H1 (cell line): ENCODE results near the gene IL23A. TPM values are rescaled to one million over a fixed set of nuclear protein-coding genes. Genes with fewer than 3 reads are reported as not detected.

ENCODE experiments used
- CBX5 ChIP-seq: fragments of 300-800, 300-1000 bp; sonication (generic); IDR thresholded peaks from 2 replicates; pipeline ENCODE4 v1.7.1; 2016; ENCODE audit warnings: antibody characterized with exemption, low read length, low read depth
- CREB1 ChIP-seq: IDR thresholded peaks from 2 replicates; pipeline ENCODE4 v1.6.1; 2012; ENCODE audit warnings: inconsistent platforms
- EZH2 ChIP-seq: fragments of 200-600 bp; sonication (generic); IDR thresholded peaks from 2 replicates; pipeline ENCODE4 v1.7.1; 2012; ENCODE audit warnings: low read depth, mild to moderate bottlenecking, moderate library complexity, low read length, inconsistent platforms; ENCODE audit not compliant: severe bottlenecking
- FOSL1 ChIP-seq: IDR thresholded peaks from 2 replicates; pipeline ENCODE4 v1.6.1; 2011; ENCODE audit warnings: mild to moderate bottlenecking, low read depth, low read length, moderate library complexity; ENCODE audit not compliant: insufficient read depth
- JUND ChIP-seq: IDR thresholded peaks from 2 replicates; pipeline ENCODE4 v1.6.1; 2011; ENCODE audit warnings: mild to moderate bottlenecking, improper control_type of control experiment, low read length
- MAX ChIP-seq: IDR thresholded peaks from 2 replicates; pipeline ENCODE4 v1.6.1; 2012; ENCODE audit warnings: inconsistent platforms
- PHF8 ChIP-seq: fragments of 200-600 bp; sonication (generic); conservative IDR thresholded peaks from 2 replicates; pipeline ENCODE4 v1.7.1; 2012; ENCODE audit warnings: low read depth, mild to moderate bottlenecking, inconsistent platforms, low read length, moderate library complexity
- POLR2A ChIP-seq, 2 experiments: IDR thresholded peaks; 1 replicate in 1 of 2; 2 replicates in 1 of 2; pipeline ENCODE4 v1.6.1; 2011; ENCODE audit warnings: low read depth in 2 of 2, low read length in 2 of 2, mild to moderate bottlenecking in 2 of 2; ENCODE audit errors: control extremely low read depth in 1 of 2
- POLR2AphosphoS5 ChIP-seq: IDR thresholded peaks from 2 replicates; pipeline ENCODE4 v1.6.1; 2011; ENCODE audit warnings: low read depth, low read length
- RXRA ChIP-seq: IDR thresholded peaks from 2 replicates; pipeline ENCODE4 v1.6.1; 2011; ENCODE audit warnings: low read depth, mild to moderate bottlenecking, low read length, moderate library complexity; ENCODE audit not compliant: insufficient read depth
- SAP30 ChIP-seq: fragments of 300-600 bp; sonication (generic); IDR thresholded peaks from 2 replicates; pipeline ENCODE4 v1.7.1; 2012; ENCODE audit warnings: low read length, moderate library complexity, mild to moderate bottlenecking, inconsistent platforms; ENCODE audit not compliant: insufficient read depth, insufficient replicate concordance
- SIX5 ChIP-seq: IDR thresholded peaks from 2 replicates; pipeline ENCODE4 v1.6.1; 2011; ENCODE audit warnings: mild to moderate bottlenecking, low read depth, low read length
- SP2 ChIP-seq: IDR thresholded peaks from 2 replicates; pipeline ENCODE4 v1.6.1; 2012; ENCODE audit warnings: mild to moderate bottlenecking, low read length, inconsistent platforms
- SP4 ChIP-seq: IDR thresholded peaks from 2 replicates; pipeline ENCODE4 v1.6.1; 2012; ENCODE audit warnings: low read length, inconsistent platforms
- TAF7 ChIP-seq: optimal IDR thresholded peaks from 2 replicates; pipeline ENCODE3; 2011; ENCODE audit warnings: low read depth, mild to moderate bottlenecking, inconsistent platforms, low read length, moderate library complexity, borderline replicate concordance
- TBP ChIP-seq: IDR thresholded peaks from 2 replicates; pipeline ENCODE4 v1.6.1; 2011; ENCODE audit warnings: low read depth, low read length, improper control_type of control experiment
- TCF12 ChIP-seq: IDR thresholded peaks from 2 replicates; pipeline ENCODE4 v1.6.1; 2011; ENCODE audit warnings: low read depth, mild to moderate bottlenecking, low read length
- polyA plus RNA-seq, 7 experiments: library from polyadenylated mRNA; depleted of rRNA in 3 of 7; stranded (reverse) in 5 of 7; unstranded in 2 of 7; fragments of >200 nt in 5 of 7; fragments of 200-250 nt in 2 of 7; gene quantifications; 1 replicate in 5 of 7; 2 replicates in 1 of 7; 4 replicates in 1 of 7; pipeline versions ENCODE4 v1.2.1 to v1.2.3, GENCODE V29; 2011 to 2013; ENCODE audit warnings: missing spikeins in 2 of 7, mixed read lengths in 2 of 7
- total RNA-seq: library from RNA; stranded (reverse); fragmentation: NEBNext Ultra II Directional; extraction: Animal tissue kit (Norgen Biotek cat#: 25700); gene quantifications from 2 replicates; pipeline ENCODE4 v1.2.1, GENCODE V29; 2021
- TF ChIP-seq, protein P1 (sequence below), 3 experiments: IDR thresholded peaks; 1 replicate in 2 of 3; 2 replicates in 1 of 3; pipeline versions ENCODE4 v1.5.1 to v1.6.1; 2011; ENCODE audit warnings: low read length in 3 of 3, mild to moderate bottlenecking in 3 of 3, inconsistent platforms in 2 of 3, low read depth in 1 of 3, moderate library complexity in 1 of 3; ENCODE audit not compliant: insufficient read depth in 1 of 3; ENCODE audit errors: control extremely low read depth in 1 of 3
- TF ChIP-seq, protein P2 (sequence below): IDR thresholded peaks from 2 replicates; pipeline ENCODE4 v1.6.1; 2011; ENCODE audit warnings: low read depth, mild to moderate bottlenecking, low read length; ENCODE audit not compliant: insufficient read depth
- TF ChIP-seq, protein P3 (sequence below): IDR thresholded peaks from 2 replicates; pipeline ENCODE4 v1.6.1; 2011; ENCODE audit warnings: low read length, improper control_type of control experiment

IL23A gene
- total and polyA plus RNA-seq, 2 of the 8 experiments (the other 6 are each of a cell fraction or from before 2014, with no cell fraction given), result 2.3 to 3.6 TPM

DNA sequence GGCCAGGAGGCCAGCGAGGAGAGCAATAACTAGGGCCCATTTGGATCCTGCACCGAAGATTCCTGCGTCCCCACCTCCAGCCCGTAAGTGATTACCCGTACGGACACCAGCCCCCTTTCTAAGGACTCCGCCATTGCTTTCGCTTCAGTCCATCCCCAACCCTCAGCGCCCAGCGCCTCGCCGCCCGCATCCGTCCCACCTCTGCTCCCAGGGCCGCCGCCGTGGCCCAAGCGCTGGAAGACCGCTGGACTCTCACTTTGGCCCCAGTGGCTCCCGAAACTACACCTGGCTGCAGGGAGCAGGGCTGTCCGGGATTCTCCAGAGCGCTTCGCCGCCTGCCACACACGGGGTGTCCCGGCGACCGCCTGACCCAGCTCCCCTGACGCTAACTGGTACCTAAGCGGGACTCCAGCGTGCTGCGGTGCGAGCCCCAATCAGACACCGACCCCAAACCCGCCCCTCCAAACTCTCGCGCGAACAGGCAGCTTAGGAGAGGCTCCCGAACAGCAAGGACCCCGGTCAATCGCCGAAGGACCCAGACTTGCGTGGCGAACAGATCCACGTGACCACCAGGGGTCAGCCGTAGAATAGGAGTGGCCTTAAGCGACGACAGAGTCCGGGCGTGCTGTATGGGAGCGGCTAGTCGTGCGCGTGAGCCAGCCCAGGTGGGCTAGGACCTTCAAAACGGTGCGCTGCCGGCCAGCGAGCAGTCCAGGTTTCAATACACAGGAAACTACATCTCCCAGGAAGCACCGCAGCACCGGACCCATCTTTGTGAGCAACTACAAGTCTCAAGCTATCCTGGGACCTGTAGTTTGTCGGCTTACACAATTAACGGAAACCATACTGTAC lies 22.8 kb upstream of the IL23A start, which contains the start of gene CNPY2 (continued):
- TF ChIP-seq, protein P1, sequence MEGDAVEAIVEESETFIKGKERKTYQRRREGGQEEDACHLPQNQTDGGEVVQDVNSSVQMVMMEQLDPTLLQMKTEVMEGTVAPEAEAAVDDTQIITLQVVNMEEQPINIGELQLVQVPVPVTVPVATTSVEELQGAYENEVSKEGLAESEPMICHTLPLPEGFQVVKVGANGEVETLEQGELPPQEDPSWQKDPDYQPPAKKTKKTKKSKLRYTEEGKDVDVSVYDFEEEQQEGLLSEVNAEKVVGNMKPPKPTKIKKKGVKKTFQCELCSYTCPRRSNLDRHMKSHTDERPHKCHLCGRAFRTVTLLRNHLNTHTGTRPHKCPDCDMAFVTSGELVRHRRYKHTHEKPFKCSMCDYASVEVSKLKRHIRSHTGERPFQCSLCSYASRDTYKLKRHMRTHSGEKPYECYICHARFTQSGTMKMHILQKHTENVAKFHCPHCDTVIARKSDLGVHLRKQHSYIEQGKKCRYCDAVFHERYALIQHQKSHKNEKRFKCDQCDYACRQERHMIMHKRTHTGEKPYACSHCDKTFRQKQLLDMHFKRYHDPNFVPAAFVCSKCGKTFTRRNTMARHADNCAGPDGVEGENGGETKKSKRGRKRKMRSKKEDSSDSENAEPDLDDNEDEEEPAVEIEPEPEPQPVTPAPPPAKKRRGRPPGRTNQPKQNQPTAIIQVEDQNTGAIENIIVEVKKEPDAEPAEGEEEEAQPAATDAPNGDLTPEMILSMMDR (IDR thresholded peaks at IDR 0.05; ENCODE audit: control extremely low read depth in 1 of 3, insufficient read depth in 1 of 3, low read depth in 1 of 3, low read length in 3 of 3), result peak; percentile 20 to 44 (median 28)
- peak; percentile 99 for TF ChIP-seq SIX5
- peak; percentile 82 for TF ChIP-seq MAX
- TF ChIP-seq CBX5, result no peak
- TF ChIP-seq POLR2A (IDR thresholded peaks at IDR 0.05; ENCODE audit: control extremely low read depth in 1 of 2, low read depth in 2 of 2, low read length in 2 of 2), result peak; percentile 84 to 97
- TF ChIP-seq TCF12, result 0 out of 2 replicates have a peak, but pooled peaks have one; percentile 17
- TF ChIP-seq TAF7, result peak; percentile 98
- peak; percentile 13 for TF ChIP-seq SAP30
- TF ChIP-seq POLR2AphosphoS5, result peak; percentile 89; the same call in 1 of the 2 replicates
- TF ChIP-seq, protein P2, sequence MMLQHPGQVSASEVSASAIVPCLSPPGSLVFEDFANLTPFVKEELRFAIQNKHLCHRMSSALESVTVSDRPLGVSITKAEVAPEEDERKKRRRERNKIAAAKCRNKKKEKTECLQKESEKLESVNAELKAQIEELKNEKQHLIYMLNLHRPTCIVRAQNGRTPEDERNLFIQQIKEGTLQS, result 0 out of 2 replicates have a peak, but pooled peaks have one; percentile 2
- TF ChIP-seq, protein P3, sequence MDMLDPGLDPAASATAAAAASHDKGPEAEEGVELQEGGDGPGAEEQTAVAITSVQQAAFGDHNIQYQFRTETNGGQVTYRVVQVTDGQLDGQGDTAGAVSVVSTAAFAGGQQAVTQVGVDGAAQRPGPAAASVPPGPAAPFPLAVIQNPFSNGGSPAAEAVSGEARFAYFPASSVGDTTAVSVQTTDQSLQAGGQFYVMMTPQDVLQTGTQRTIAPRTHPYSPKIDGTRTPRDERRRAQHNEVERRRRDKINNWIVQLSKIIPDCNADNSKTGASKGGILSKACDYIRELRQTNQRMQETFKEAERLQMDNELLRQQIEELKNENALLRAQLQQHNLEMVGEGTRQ, result peak; percentile 69
- no peak for TF ChIP-seq JUND
- peak; percentile 97 for TF ChIP-seq PHF8
- no peak for TF ChIP-seq RXRA
- peak; percentile 92 for TF ChIP-seq TBP
- no peak for TF ChIP-seq SP2
- no peak for TF ChIP-seq FOSL1
- TF ChIP-seq CREB1, result peak; percentile 72; the same call in 1 of the 2 replicates
- TF ChIP-seq EZH2, result no peak
- TF ChIP-seq SP4, result peak; percentile 96
